Right atrium auricular region (tissue), 2 donors: ENCODE results near the gene UBE2J1. TPM values are rescaled to one million over a fixed set of nuclear protein-coding genes. Genes with fewer than 3 reads are reported as not detected.
"Not testable (repeated sequence)": the region's sequence is repeated elsewhere in the genome, so short reads cannot be mapped to it uniquely, and the experiment has no call there.

Experiments used
- DNase-seq: peaks from one replicate; pipeline ENCODE4 v3.0.0-alpha.2; 2019; ENCODE audit warnings: low spot score
- H3K27ac ChIP-seq, 2 donors: fragments of 200-600 bp; sonication (generic); 1 replicate in 1 of 2; 2 replicates in 1 of 2; pipeline ENCODE4 v1.5.1; 2016 to 2019
- H3K27me3 ChIP-seq, 2 donors: fragments of 200-600 bp; sonication (generic); one replicate each; pipeline versions ENCODE4 v1.5.1 to v1.6.0; 2017 to 2019
- H3K36me3 ChIP-seq: fragments of 200-600 bp; sonication (generic); one replicate; pipeline ENCODE4 v1.5.1; 2016
- H3K4me1 ChIP-seq, 2 donors: fragments of 200-600 bp; sonication (generic); one replicate each; pipeline versions ENCODE4 v1.5.1 to v1.6.0; 2017 to 2019
- H3K4me3 ChIP-seq, 2 donors: fragments of 200-600 bp; sonication (generic); 1 replicate in 1 of 2; 2 replicates in 1 of 2; pipeline ENCODE4 v1.5.1; 2017 to 2019; ENCODE audit warnings: mild to moderate bottlenecking in 1 of 2, moderate library complexity in 1 of 2
- H3K9me3 ChIP-seq, 2 donors: fragments of 200-600 bp; sonication (generic); one replicate each; pipeline ENCODE4 v1.5.1; 2019
- CTCF ChIP-seq, 2 donors: fragments of 200-600 bp; sonication (generic); IDR thresholded peaks; one replicate each; pipeline ENCODE4 v1.5.1; 2019; ENCODE audit warnings: antibody characterized with exemption in 2 of 2
- total RNA-seq, 2 donors: library from RNA; depleted of rRNA; stranded (reverse); fragments of >200 nt; gene quantifications; one replicate each; pipeline ENCODE4 v1.1.0, GENCODE V29; 2016

The UBE2J1 gene
- total RNA-seq, 2 donors from 2014 or later, result 13.8 to 15.6 TPM

DNA sequence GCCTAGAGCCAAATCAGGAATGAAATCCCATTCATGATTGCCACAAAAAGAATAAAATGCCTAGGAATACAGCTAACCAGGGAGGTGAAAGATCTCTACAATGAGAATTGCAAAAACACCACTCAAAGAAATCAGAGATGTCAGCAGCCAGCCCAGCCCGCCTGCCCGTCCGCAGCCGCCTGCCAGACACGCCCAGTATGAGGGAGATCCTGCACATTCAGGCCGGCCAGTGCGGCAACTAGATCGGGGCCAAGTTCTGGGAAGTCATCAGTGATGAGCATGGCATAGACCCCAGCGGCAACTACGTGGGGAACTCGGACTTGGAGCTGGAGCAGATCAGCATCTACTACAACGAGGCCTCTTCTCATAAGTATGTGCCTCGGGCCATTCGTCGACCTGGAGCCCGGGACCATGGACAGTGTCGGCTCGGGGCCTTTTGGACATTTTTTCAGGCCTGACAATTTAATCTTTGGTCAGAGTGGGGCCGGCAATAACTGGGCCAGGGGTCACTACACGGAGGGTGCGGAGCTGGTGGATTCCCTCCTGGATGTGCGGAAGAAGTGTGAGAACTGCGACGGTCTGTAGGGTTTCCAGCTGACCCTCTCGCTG lies 50.8 kb downstream of the UBE2J1 start:
- peaks cover 0 to 20% of the 10 kb centered on the region in 2 donors for H3K4me1 ChIP-seq
- no peak for TF ChIP-seq CTCF (IDR thresholded peaks at IDR 0.05)

DNA sequence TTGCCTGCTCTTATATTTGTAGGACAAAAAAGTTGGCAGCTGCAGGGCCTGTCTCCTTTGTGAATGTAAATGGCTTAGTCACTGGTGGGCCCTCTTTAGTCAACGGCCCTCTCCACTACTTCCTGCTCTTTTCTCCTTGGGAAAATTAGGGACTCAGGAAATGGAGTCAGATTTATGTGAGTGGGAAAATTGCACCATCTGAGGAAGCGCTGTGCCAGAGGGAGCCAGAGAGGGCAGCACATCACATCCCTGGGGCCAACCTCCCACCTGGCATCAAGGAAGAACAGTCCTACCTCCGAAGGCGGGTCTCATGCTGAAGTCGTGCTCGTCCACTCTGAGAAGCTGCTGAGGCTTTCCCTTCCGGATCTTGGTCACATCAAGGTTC lies 53.1 kb downstream of the UBE2J1 start:
- H3K27ac ChIP-seq, result no peak overlapping the region
- no peak for DNase-seq
- no peak for TF ChIP-seq CTCF (IDR thresholded peaks at IDR 0.05)
- no peaks in the 10 kb centered on the region for H3K27me3 ChIP-seq
- H3K36me3 ChIP-seq, result no peaks in the 10 kb centered on the region
- H3K4me1 ChIP-seq, result peaks cover 0 to 20% of the 10 kb centered on the region in 2 donors
- no peak overlapping the region for H3K4me3 ChIP-seq
- peaks cover 0 to 6% of the 10 kb centered on the region in 2 donors for H3K9me3 ChIP-seq

More for the DNA sequence above, 50.8 kb downstream of the UBE2J1 start:
- no peak for DNase-seq
- H3K9me3 ChIP-seq, result peaks cover 0 to 6% of the 10 kb centered on the region in 2 donors
- H3K4me3 ChIP-seq, result no peak overlapping the region
- no peaks in the 10 kb centered on the region for H3K36me3 ChIP-seq
- no peaks in the 10 kb centered on the region for H3K27me3 ChIP-seq
- H3K27ac ChIP-seq, result no peak overlapping the region

GRCh38 chr6:89298680-89299465 lies 53.6 kb downstream of the UBE2J1 start:
- peaks cover 0 to 4% of the 10 kb centered on the region in 2 donors for H3K9me3 ChIP-seq
- no peaks in the 10 kb centered on the region for H3K27me3 ChIP-seq
- H3K4me3 ChIP-seq, result no peak overlapping the region
- no peak overlapping the region for H3K27ac ChIP-seq
- DNase-seq, result no peak
- H3K36me3 ChIP-seq, result no peaks in the 10 kb centered on the region
- no peak for TF ChIP-seq CTCF (IDR thresholded peaks at IDR 0.05)
- H3K4me1 ChIP-seq, result peaks cover 0 to 20% of the 10 kb centered on the region in 2 donors

GRCh38 chr6:89297695-89298351 lies 54.7 kb downstream of the UBE2J1 start:
- no peak for DNase-seq
- Histone ChIP-seq H3K36me3 (no peaks in the 10 kb centered on the region), H3K27me3 (no peaks in the 10 kb centered on the region), H3K4me3 (no peak overlapping the region), H3K4me1 (peaks cover 0 to 20% of the 10 kb centered on the region in 2 donors), H3K9me3 (no peaks in the 10 kb centered on the region), H3K27ac (peak overlapping the region in 1 of 2 donors; percentile 24)
- TF ChIP-seq CTCF (IDR thresholded peaks at IDR 0.05), result no peak

DNA sequence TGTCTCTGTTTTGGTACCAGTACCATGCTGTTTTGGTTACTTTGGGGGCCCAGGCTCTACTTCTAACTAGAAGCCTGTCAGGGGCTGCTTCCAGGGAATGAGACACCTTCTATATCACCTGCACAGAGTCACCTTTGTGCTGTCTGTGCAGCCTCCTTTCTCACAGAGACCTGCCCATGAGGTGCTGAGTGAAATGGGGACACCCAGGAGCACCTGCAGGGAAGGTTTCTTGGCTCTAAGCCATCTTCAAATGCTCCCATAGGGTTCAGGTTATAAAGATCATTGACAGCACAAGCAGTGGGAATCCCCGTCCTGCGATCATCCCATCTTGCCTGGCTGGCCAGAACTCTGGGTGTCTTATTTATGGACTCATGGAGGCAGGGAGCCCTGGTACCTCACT lies 56.5 kb downstream of the UBE2J1 start:
- no peak overlapping the region for H3K4me3 ChIP-seq
- no peak overlapping the region for H3K27ac ChIP-seq
- H3K9me3 ChIP-seq, result no peaks in the 10 kb centered on the region
- H3K27me3 ChIP-seq, result no peaks in the 10 kb centered on the region
- H3K4me1 ChIP-seq, result peaks cover 0 to 20% of the 10 kb centered on the region in 2 donors
- H3K36me3 ChIP-seq, result no peaks in the 10 kb centered on the region
- TF ChIP-seq CTCF (IDR thresholded peaks at IDR 0.05), result no peak
- DNase-seq, result no peak

GRCh38 chr6:89295116-89295515 lies 57.4 kb downstream of the UBE2J1 start:
- not testable (repeated sequence) for DNase-seq

More at GRCh38 chr6:89295116-89295515, 57.4 kb downstream of the UBE2J1 start:
- H3K27ac ChIP-seq, H3K9me3 ChIP-seq, H3K36me3 ChIP-seq, H3K4me3 ChIP-seq, H3K27me3 ChIP-seq: not testable (repeated sequence)
- peaks cover 0 to 20% of the 10 kb centered on the region in 2 donors for H3K4me1 ChIP-seq
